ENCODE results near the gene NR1H4. TPM values are rescaled to one million over a fixed set of nuclear protein-coding genes. Genes with fewer than 3 reads are reported as not detected.

The NR1H4 gene
- total and polyA plus RNA-seq, 2 donors (not counting 1 experiment from before 2014, with no cell fraction given) = not detected

DNA sequence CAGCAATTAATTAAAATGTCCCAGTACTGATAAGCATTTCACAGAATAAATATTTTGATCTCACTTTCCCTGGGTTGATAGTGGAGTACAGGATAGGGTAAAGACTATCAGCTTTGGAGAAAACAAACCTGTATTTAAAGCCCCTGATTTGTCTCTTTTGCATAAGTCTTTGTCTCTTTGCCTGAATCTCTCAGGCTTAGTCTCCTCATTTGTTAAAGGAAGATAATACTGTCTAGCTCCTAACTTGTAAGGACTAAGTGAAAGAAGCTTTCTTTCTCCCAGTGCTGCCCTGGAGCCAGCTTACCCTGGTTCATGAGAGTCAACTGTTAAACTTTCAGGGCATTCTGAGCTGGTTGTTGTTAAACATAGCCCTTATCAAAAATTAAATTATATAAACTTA, 5.5 kb upstream of the NR1H4 start:
- H3K4me1 ChIP-seq (ENCODE audit: control insufficient read depth in 2 of 2, insufficient read depth in 2 of 2, low read length in 2 of 2) = no peaks in the 10 kb centered on the region
- DNase-seq (no peak), ATAC-seq (ENCODE audit: low read depth) (no peak)
- Mint-ChIP-seq H3K4me3 (no peak overlapping the region), H3K4me1 (no peaks in the 10 kb centered on the region), H3K27me3 (no peaks in the 10 kb centered on the region), H3K27ac (no peak overlapping the region), H3K9me3 (ENCODE audit: insufficient read depth) (no peaks in the 10 kb centered on the region)
- no peak overlapping the region for H3K9ac ChIP-seq (ENCODE audit: low read length)
- intact Hi-C loops (cut with micrococcal nuclease) = no loop called here
- TF ChIP-seq, protein P1, sequence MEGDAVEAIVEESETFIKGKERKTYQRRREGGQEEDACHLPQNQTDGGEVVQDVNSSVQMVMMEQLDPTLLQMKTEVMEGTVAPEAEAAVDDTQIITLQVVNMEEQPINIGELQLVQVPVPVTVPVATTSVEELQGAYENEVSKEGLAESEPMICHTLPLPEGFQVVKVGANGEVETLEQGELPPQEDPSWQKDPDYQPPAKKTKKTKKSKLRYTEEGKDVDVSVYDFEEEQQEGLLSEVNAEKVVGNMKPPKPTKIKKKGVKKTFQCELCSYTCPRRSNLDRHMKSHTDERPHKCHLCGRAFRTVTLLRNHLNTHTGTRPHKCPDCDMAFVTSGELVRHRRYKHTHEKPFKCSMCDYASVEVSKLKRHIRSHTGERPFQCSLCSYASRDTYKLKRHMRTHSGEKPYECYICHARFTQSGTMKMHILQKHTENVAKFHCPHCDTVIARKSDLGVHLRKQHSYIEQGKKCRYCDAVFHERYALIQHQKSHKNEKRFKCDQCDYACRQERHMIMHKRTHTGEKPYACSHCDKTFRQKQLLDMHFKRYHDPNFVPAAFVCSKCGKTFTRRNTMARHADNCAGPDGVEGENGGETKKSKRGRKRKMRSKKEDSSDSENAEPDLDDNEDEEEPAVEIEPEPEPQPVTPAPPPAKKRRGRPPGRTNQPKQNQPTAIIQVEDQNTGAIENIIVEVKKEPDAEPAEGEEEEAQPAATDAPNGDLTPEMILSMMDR (IDR thresholded peaks at IDR 0.05) = no peak
- no peak for TF ChIP-seq EZH2 (IDR thresholded peaks at IDR 0.05; ENCODE audit: borderline replicate concordance, insufficient read depth, low read depth, low read length, poor library complexity, severe bottlenecking)
- H3K79me2 ChIP-seq (ENCODE audit: control insufficient read depth, insufficient read depth, low read length) = no peaks in the 10 kb centered on the region
- H2AFZ ChIP-seq (ENCODE audit: insufficient read depth, low read depth, low read length, poor library complexity, severe bottlenecking) = no peak overlapping the region
- no peaks in the 10 kb centered on the region for H3K36me3 ChIP-seq (replicated peaks in 1 of 2; ENCODE audit: control extremely low read depth in 1 of 2, control insufficient read depth in 1 of 2, extremely low read depth in 1 of 2, insufficient read depth in 2 of 2, low read length in 1 of 2)
- no peaks in the 10 kb centered on the region for H3K9me3 ChIP-seq (ENCODE audit: control extremely low read depth in 1 of 3, control insufficient read depth in 2 of 3, insufficient read depth in 1 of 3, low read length in 2 of 3)
- no peak overlapping the region for H3K4me2 ChIP-seq (replicated peaks; ENCODE audit: low read depth, low read length, poor library complexity, severe bottlenecking)
- no peaks in the 10 kb centered on the region for H4K20me1 ChIP-seq (ENCODE audit: control insufficient read depth, insufficient read depth, low read length, poor library complexity, severe bottlenecking)
- no peak overlapping the region for H3K4me3 ChIP-seq (ENCODE audit: control extremely low read depth in 1 of 5, extremely low read depth in 1 of 5, insufficient read depth in 1 of 5, low read depth in 2 of 5, low read length in 4 of 5)
- POLR2A ChIA-PET = no interaction called here
- CTCF ChIA-PET = no interaction called here
- no peaks in the 10 kb centered on the region for H3K27me3 ChIP-seq (replicated peaks in 1 of 4; ENCODE audit: control extremely low read depth in 1 of 4, control insufficient read depth in 3 of 4, insufficient read depth in 4 of 4, low read length in 3 of 4)
- no peak overlapping the region for H3K27ac ChIP-seq (ENCODE audit: low read length in 2 of 2)

DNA sequence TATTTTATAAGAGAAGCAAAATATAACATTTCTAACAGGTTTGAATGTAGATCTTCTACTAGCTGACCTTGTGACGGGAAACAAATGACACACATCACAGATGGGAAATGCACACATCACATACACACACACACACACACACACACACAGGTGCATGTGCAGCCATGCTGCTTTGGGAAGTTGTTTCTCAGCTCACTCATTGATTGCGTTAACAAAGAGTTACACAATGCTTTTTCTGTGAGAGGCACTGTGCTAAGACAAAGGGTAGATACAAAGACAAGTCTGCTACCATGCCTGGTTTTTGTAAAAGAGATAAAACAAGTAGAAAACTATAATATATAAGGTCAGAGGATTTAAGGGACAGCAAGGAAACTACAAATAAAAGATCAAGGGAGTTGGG, 1.3 kb upstream of the NR1H4 start:
- Histone ChIP-seq H3K4me1 (ENCODE audit: control insufficient read depth in 2 of 2, insufficient read depth in 2 of 2, low read length in 2 of 2) (no peaks in the 10 kb centered on the region), H3K27ac (ENCODE audit: low read length in 2 of 2) (no peak overlapping the region), H3K4me2 (replicated peaks; ENCODE audit: low read depth, low read length, poor library complexity, severe bottlenecking) (no peak overlapping the region), H3K4me3 (ENCODE audit: control extremely low read depth in 1 of 5, extremely low read depth in 1 of 5, insufficient read depth in 1 of 5, low read depth in 2 of 5, low read length in 4 of 5) (no peak overlapping the region), H2AFZ (ENCODE audit: insufficient read depth, low read depth, low read length, poor library complexity, severe bottlenecking) (no peak overlapping the region), H3K36me3 (replicated peaks in 1 of 2; ENCODE audit: control extremely low read depth in 1 of 2, control insufficient read depth in 1 of 2, extremely low read depth in 1 of 2, insufficient read depth in 2 of 2, low read length in 1 of 2) (no peaks in the 10 kb centered on the region), H3K9me3 (ENCODE audit: control extremely low read depth in 1 of 3, control insufficient read depth in 2 of 3, insufficient read depth in 1 of 3, low read length in 2 of 3) (no peaks in the 10 kb centered on the region), H4K20me1 (ENCODE audit: control insufficient read depth, insufficient read depth, low read length, poor library complexity, severe bottlenecking) (no peaks in the 10 kb centered on the region), H3K27me3 (replicated peaks in 1 of 4; ENCODE audit: control extremely low read depth in 1 of 4, control insufficient read depth in 3 of 4, insufficient read depth in 4 of 4, low read length in 3 of 4) (no peaks in the 10 kb centered on the region), H3K79me2 (ENCODE audit: control insufficient read depth, insufficient read depth, low read length) (no peaks in the 10 kb centered on the region), H3K9ac (ENCODE audit: low read length) (no peak overlapping the region)
- TF ChIP-seq, protein P1 (IDR thresholded peaks at IDR 0.05) = no peak
- no peak for TF ChIP-seq EZH2 (IDR thresholded peaks at IDR 0.05; ENCODE audit: borderline replicate concordance, insufficient read depth, low read depth, low read length, poor library complexity, severe bottlenecking)
- H3K9me3 Mint-ChIP-seq (ENCODE audit: insufficient read depth) = no peaks in the 10 kb centered on the region
- ChIA-PET CTCF (no interaction called here), POLR2A (no interaction called here)
- H3K4me3 Mint-ChIP-seq = no peak overlapping the region
- H3K27me3 Mint-ChIP-seq = no peaks in the 10 kb centered on the region
- H3K4me1 Mint-ChIP-seq = no peaks in the 10 kb centered on the region
- H3K27ac Mint-ChIP-seq = no peak overlapping the region
- no peak for DNase-seq
- ATAC-seq (ENCODE audit: low read depth) = no peak
- no CpG with 5 or more reads among the region's 2 CpGs for WGBS (ENCODE audit: insufficient coverage)
- intact Hi-C loops (cut with micrococcal nuclease) = no loop called here
